Caco-2 (cell line): ENCODE data around the gene BCAT1. TPM values are rescaled to one million over a fixed set of nuclear protein-coding genes. Genes with fewer than 3 reads are reported as not detected.

ENCODE experiments used
- BruUV-seq: library from RNA; stranded (reverse); fragments of 400-500 nt; replicated peaks from 2 replicates; lab custom pipeline; 2021; lab: Mats Ljungman, UMichigan
- CTCF ChIA-PET: fragments of 300-600 bp; sonication (Branson Sonifier 250); formaldehyde crosslinking; loops from one replicate; lab custom pipeline; 2022; ENCODE audit warnings: antibody characterized with exemption; lab: Charles Lee
- POLR2A ChIA-PET: fragments of 300-600 bp; sonication (Branson Sonifier 250); formaldehyde crosslinking; loops from one replicate; lab custom pipeline; 2022; ENCODE audit warnings: antibody characterized with exemption; lab: Charles Lee
- DNase-seq, 2 experiments: peaks; one replicate each; pipeline versions ENCODE4 v3.0.0 to v3.0.0-alpha.2; 2020 to 2022
- H3K27me3 ChIP-seq: replicated peaks from 2 replicates; pipeline ENCODE4 v1.6.0; 2011; ENCODE audit warnings: low read length; ENCODE audit not compliant: control insufficient read depth, insufficient read depth
- H3K36me3 ChIP-seq: 2 replicates; pipeline ENCODE4 v1.5.1; 2011; ENCODE audit warnings: low read length; ENCODE audit not compliant: control insufficient read depth, insufficient read depth
- H3K4me1 ChIP-seq: fragments of 250-450 bp; sonication (Bioruptor Pico); 2 replicates; pipeline ENCODE4 v1.5.1; 2020; ENCODE audit warnings: mild to moderate bottlenecking
- H3K4me3 ChIP-seq: 2 replicates; pipeline ENCODE4 v1.5.1; 2011; ENCODE audit warnings: low read depth, mild to moderate bottlenecking, control low read depth, low read length
- H3K9me3 ChIP-seq: fragments of 250-450 bp; sonication (Bioruptor Pico); 2 replicates; pipeline ENCODE4 v1.5.1; 2020; ENCODE audit warnings: mild to moderate bottlenecking, moderate library complexity
- H3K27ac Mint-ChIP-seq: one replicate; pipeline ENCODE4 v1.8.0; 2022; ENCODE audit warnings: mixed read lengths; ENCODE audit not compliant: unreplicated experiment
- H3K27me3 Mint-ChIP-seq: one replicate; pipeline ENCODE4 v1.8.0; 2022; ENCODE audit warnings: mixed read lengths; ENCODE audit not compliant: insufficient read depth, unreplicated experiment
- H3K36me3 Mint-ChIP-seq: one replicate; pipeline ENCODE4 v1.8.0; 2022; ENCODE audit warnings: mild to moderate bottlenecking, mixed read lengths; ENCODE audit not compliant: insufficient read depth, unreplicated experiment
- H3K4me1 Mint-ChIP-seq: one replicate; pipeline ENCODE4 v1.8.0; 2022; ENCODE audit warnings: low read depth, mixed read lengths; ENCODE audit not compliant: unreplicated experiment
- H3K4me3 Mint-ChIP-seq: one replicate; pipeline ENCODE4 v1.8.0; 2022; ENCODE audit warnings: mild to moderate bottlenecking, moderate library complexity, mixed read lengths; ENCODE audit not compliant: unreplicated experiment
- H3K9me3 Mint-ChIP-seq: one replicate; pipeline ENCODE4 v1.8.0; 2022; ENCODE audit warnings: mixed read lengths; ENCODE audit not compliant: unreplicated experiment
- intact Hi-C: fragments of 100-400 bp; cut with micrococcal nuclease; formaldehyde crosslinking; loops from one replicate; pipeline ENCODE4 v1.10.0; 2022; ENCODE audit not compliant: unreplicated experiment
- total RNA-seq: library from RNA; stranded (reverse); gene quantifications from 2 replicates; pipeline ENCODE4 v1.2.3, GENCODE V29; 2022
- TF ChIP-seq, protein P1 (sequence below), 2 experiments: fragments of 200-600 bp in 1 of 2; IDR thresholded peaks; 1 replicate in 1 of 2; 2 replicates in 1 of 2; pipeline versions ENCODE4 v1.5.1 to v1.8.0; 2011 to 2022; ENCODE audit warnings: antibody characterized with exemption in 1 of 2, control low read depth in 1 of 2, inconsistent platforms in 1 of 2, low read depth in 1 of 2, low read length in 1 of 2, mild to moderate bottlenecking in 1 of 2, moderate library complexity in 1 of 2; ENCODE audit not compliant: insufficient read depth in 1 of 2, severe bottlenecking in 1 of 2, unreplicated experiment in 1 of 2

Gene BCAT1
- total RNA-seq, 1 experiment from 2014 or later: 432 TPM

DNA sequence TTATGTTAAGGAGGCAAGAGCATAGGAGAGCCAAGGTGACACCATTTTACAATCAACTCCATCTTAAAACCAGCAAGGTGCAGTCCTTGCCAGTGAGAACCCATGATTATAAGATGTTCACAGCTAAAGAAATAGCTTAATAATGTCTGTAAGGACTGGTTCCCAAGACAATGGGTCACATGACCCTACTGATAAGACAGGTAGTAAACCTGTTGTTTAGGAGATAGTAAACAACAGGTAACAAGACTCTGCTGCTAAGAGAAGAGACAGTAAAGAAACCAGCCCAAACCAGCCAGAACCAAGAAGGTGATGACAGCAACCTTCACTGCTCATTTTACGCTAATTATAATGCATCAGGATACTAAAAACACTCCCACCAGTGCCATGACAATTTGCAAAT, 23.2 kb upstream of the BCAT1 start:
- no peak overlapping the region for H3K4me3 ChIP-seq
- H3K4me3 Mint-ChIP-seq: no peak overlapping the region
- intact Hi-C loops: no loop called here
- H3K36me3 Mint-ChIP-seq: no peaks in the 10 kb centered on the region
- H3K4me1 Mint-ChIP-seq: peaks cover 11% of the 10 kb centered on the region
- 0 out of 2 replicates have a peak, but pooled peaks cover 3% of the 10 kb centered on the region for H3K4me1 ChIP-seq
- no peaks in the 10 kb centered on the region for H3K27me3 Mint-ChIP-seq
- H3K27ac Mint-ChIP-seq: no peak overlapping the region
- BruUV-seq: no TSS peak
- peaks cover 35% of the 10 kb centered on the region for H3K9me3 Mint-ChIP-seq
- CTCF ChIA-PET: no interaction called here
- H3K9me3 ChIP-seq: peaks cover 20% of the 10 kb centered on the region
- no peaks in the 10 kb centered on the region for H3K36me3 ChIP-seq
- TF ChIP-seq, protein P1, sequence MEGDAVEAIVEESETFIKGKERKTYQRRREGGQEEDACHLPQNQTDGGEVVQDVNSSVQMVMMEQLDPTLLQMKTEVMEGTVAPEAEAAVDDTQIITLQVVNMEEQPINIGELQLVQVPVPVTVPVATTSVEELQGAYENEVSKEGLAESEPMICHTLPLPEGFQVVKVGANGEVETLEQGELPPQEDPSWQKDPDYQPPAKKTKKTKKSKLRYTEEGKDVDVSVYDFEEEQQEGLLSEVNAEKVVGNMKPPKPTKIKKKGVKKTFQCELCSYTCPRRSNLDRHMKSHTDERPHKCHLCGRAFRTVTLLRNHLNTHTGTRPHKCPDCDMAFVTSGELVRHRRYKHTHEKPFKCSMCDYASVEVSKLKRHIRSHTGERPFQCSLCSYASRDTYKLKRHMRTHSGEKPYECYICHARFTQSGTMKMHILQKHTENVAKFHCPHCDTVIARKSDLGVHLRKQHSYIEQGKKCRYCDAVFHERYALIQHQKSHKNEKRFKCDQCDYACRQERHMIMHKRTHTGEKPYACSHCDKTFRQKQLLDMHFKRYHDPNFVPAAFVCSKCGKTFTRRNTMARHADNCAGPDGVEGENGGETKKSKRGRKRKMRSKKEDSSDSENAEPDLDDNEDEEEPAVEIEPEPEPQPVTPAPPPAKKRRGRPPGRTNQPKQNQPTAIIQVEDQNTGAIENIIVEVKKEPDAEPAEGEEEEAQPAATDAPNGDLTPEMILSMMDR (IDR thresholded peaks at IDR 0.05; ENCODE audit: insufficient read depth in 1 of 2, low read depth in 1 of 2, low read length in 1 of 2, severe bottlenecking in 1 of 2, unreplicated experiment in 1 of 2): no peak
- POLR2A ChIA-PET: no interaction called here
- no peaks in the 10 kb centered on the region for H3K27me3 ChIP-seq
- no peak for DNase-seq

DNA sequence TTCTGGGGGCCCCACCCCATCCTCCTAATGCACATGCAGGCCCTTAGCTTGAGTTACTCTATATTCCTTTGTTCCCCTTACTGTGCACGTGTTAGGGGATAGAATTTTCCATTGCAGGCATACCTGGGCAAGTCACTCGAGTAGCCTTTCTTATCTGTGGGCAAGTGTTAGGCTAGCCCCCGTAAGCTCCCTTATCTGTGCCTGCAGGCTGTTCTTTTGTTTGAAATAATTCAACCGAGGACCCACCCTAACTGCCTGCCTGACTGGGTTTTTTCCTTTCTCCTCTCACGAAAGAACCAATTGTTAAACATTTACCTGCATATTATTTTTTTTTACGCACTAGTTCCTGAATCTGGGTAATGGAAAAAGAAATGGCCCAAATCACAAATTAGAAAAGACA, 21.3 kb upstream of the BCAT1 start:
- Mint-ChIP-seq H3K9me3 (peaks cover 41% of the 10 kb centered on the region), H3K27me3 (no peaks in the 10 kb centered on the region), H3K4me1 (peaks cover 6% of the 10 kb centered on the region), H3K4me3 (no peak overlapping the region), H3K36me3 (no peaks in the 10 kb centered on the region), H3K27ac (no peak overlapping the region)
- Histone ChIP-seq H3K27me3 (no peaks in the 10 kb centered on the region), H3K4me1 (0 out of 2 replicates have a peak, but pooled peaks cover 3% of the 10 kb centered on the region), H3K9me3 (peaks cover 24% of the 10 kb centered on the region), H3K36me3 (no peaks in the 10 kb centered on the region), H3K4me3 (no peak overlapping the region)
- intact Hi-C loops: no loop called here
- ChIA-PET POLR2A (interaction anchor here (0.6 kb wide), 1 partner anchor 542 kb away, joined by 11 read pairs; no protein-coding TSS in a partner anchor), CTCF (no interaction called here)
- DNase-seq: no peak
- TF ChIP-seq, protein P1 (IDR thresholded peaks at IDR 0.05; ENCODE audit: insufficient read depth in 1 of 2, low read depth in 1 of 2, low read length in 1 of 2, severe bottlenecking in 1 of 2, unreplicated experiment in 1 of 2): no peak
- BruUV-seq: no TSS peak

DNA sequence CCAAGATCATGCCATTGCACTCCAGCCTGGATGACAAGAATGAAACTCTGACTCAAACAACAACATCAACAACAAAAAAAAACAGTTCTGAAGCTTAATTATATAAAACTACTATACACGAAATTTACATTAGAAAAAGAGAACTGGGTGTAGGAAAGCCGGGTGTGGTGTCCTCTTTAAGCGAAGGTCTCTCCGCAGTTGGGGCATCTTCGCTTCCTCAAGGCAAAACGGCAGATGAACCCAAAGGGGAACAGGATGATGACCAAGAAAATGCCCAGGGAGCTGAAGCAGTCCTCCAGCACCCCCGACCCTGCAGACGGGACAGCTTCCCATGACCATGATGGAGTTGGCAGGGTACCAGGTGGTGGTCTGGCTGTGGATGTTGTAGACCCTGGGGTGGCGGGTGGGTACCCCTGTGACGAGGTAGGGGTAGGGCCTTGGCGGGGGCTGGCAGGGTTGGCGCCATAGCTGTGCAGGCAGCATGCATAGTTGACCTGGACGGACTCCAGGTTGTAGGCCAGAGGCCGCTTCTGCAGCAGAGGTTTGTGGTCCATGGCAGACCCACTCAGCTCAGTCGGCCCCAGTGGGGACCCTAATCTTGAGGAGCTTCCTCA, 18.2 kb upstream of the BCAT1 start:
- POLR2A ChIA-PET: no interaction called here
- no peak overlapping the region for H3K4me3 Mint-ChIP-seq

More for the DNA sequence above, 18.2 kb upstream of the BCAT1 start:
- H3K9me3 Mint-ChIP-seq: peaks cover 58% of the 10 kb centered on the region
- TF ChIP-seq, protein P1 (IDR thresholded peaks at IDR 0.05; ENCODE audit: insufficient read depth in 1 of 2, low read depth in 1 of 2, low read length in 1 of 2, severe bottlenecking in 1 of 2, unreplicated experiment in 1 of 2): no peak
- Histone ChIP-seq H3K27me3 (no peaks in the 10 kb centered on the region), H3K36me3 (no peaks in the 10 kb centered on the region), H3K9me3 (peaks cover 35% of the 10 kb centered on the region), H3K4me3 (no peak overlapping the region), H3K4me1 (peaks cover 11% of the 10 kb centered on the region; the same call in 1 of the 2 replicates)
- no peaks in the 10 kb centered on the region for H3K36me3 Mint-ChIP-seq
- peaks cover 24% of the 10 kb centered on the region for H3K4me1 Mint-ChIP-seq
- CTCF ChIA-PET: no interaction called here
- H3K27ac Mint-ChIP-seq: no peak overlapping the region
- H3K27me3 Mint-ChIP-seq: no peaks in the 10 kb centered on the region
- DNase-seq: no peak
- BruUV-seq: no TSS peak
- intact Hi-C loops: no loop called here
